SK-N-SH (cell line): ENCODE results near the gene TNFRSF21.
"Not testable (repeated sequence)": the region's sequence is repeated elsewhere in the genome, so short reads cannot be mapped to it uniquely, and the experiment has no call there.

Experiments
- NRF1 ChIP-seq: IDR thresholded peaks from 2 replicates; pipeline ENCODE4 v1.6.1; 2012; ENCODE audit warnings: low read depth, mild to moderate bottlenecking, low read length
- TF ChIP-seq, protein P1 (sequence below): fragments of 200-600 bp; sonication (generic); IDR thresholded peaks from 2 replicates; pipeline ENCODE4 v1.6.1; 2017; ENCODE audit warnings: antibody characterized with exemption, mild to moderate bottlenecking, moderate library complexity

DNA sequence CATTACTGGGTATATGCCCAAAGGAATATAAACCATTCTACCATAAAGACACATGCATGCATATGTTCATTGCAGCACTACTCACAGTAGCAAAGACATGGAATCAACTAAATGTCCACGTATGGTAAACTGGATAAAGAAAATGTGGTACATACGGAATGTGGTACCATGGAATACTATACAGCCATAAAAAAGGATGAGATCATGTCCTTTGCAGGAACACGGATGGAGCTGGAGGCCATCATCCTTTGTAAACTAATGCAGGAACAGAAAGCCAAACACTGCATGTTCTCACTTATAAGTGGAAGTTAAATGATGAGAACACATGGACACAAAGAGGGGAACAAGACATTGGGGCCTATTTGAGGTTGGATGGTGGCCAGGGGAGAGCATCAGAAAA lies 81.6 kb downstream of the TNFRSF21 start:
- not testable (repeated sequence) for TF ChIP-seq NRF1
- TF ChIP-seq, protein P1, sequence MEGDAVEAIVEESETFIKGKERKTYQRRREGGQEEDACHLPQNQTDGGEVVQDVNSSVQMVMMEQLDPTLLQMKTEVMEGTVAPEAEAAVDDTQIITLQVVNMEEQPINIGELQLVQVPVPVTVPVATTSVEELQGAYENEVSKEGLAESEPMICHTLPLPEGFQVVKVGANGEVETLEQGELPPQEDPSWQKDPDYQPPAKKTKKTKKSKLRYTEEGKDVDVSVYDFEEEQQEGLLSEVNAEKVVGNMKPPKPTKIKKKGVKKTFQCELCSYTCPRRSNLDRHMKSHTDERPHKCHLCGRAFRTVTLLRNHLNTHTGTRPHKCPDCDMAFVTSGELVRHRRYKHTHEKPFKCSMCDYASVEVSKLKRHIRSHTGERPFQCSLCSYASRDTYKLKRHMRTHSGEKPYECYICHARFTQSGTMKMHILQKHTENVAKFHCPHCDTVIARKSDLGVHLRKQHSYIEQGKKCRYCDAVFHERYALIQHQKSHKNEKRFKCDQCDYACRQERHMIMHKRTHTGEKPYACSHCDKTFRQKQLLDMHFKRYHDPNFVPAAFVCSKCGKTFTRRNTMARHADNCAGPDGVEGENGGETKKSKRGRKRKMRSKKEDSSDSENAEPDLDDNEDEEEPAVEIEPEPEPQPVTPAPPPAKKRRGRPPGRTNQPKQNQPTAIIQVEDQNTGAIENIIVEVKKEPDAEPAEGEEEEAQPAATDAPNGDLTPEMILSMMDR: not testable (repeated sequence)
